ENCODE measurements around the gene AIF1L. TPM values are rescaled to one million over a fixed set of nuclear protein-coding genes. Genes with fewer than 3 reads are reported as not detected.

Gene AIF1L
- total RNA-seq, 1 experiment from 2014 or later: 23.7 TPM

GRCh38 chr9:131065599-131065998 is 30.7 kb upstream of the AIF1L start:
- DNase-seq (no peak), ATAC-seq (no peak)
- Histone ChIP-seq H3K9me3 (ENCODE audit: low read length) (no peaks in the 10 kb centered on the region), H3F3A (ENCODE audit: low read length, unreplicated experiment) (no peaks in the 10 kb centered on the region), H3K27ac (ENCODE audit: low read length) (no peak overlapping the region), H4K20me1 (ENCODE audit: low read length) (no peaks in the 10 kb centered on the region), H3K9me2 (replicated peaks; ENCODE audit: low read length) (no peaks in the 10 kb centered on the region), H3K79me2 (ENCODE audit: low read length) (no peaks in the 10 kb centered on the region), H3K9ac (ENCODE audit: low read length) (no peak overlapping the region), H3K4me3 (ENCODE audit: low read length) (no peak overlapping the region), H2AFZ (ENCODE audit: low read length) (no peak overlapping the region), H3K36me3 (ENCODE audit: low read depth, low read length) (no peaks in the 10 kb centered on the region), H3K27me3 (ENCODE audit: low read length) (no peaks in the 10 kb centered on the region), H3K4me1 (ENCODE audit: insufficient read depth, low read length) (no peaks in the 10 kb centered on the region), H3K4me2 (ENCODE audit: low read length) (no peak overlapping the region)
- BruUV-seq (replicated peaks): no TSS peak
- ChIA-PET CTCF (no interaction called here), POLR2A (ENCODE audit: unreplicated experiment) (no interaction called here)
- TF ChIP-seq CTCF (conservative IDR thresholded peaks at IDR 0.05; ENCODE audit: low read depth, low read length): no peak
- no peak for TF ChIP-seq EZH2 (IDR thresholded peaks at IDR 0.05; ENCODE audit: low read length, unreplicated experiment)
- no peak for TF ChIP-seq EZH2phosphoT487 (IDR thresholded peaks at IDR 0.05; ENCODE audit: borderline replicate concordance, low read length)
- intact Hi-C loops (cut with micrococcal nuclease): no loop called here

- no peak overlapping the region for H3K9ac ChIP-seq (ENCODE audit: low read length)
- H3K36me3 ChIP-seq (ENCODE audit: low read depth, low read length): no peaks in the 10 kb centered on the region
- no peaks in the 10 kb centered on the region for H3F3A ChIP-seq (ENCODE audit: low read length, unreplicated experiment)
- ATAC-seq: no peak
- no peak overlapping the region for H3K4me2 ChIP-seq (ENCODE audit: low read length)
- H3K9me3 ChIP-seq (ENCODE audit: low read length): no peaks in the 10 kb centered on the region
- H3K4me1 ChIP-seq (ENCODE audit: insufficient read depth, low read length): no peaks in the 10 kb centered on the region
- intact Hi-C loops (cut with micrococcal nuclease): no loop called here
- TF ChIP-seq CTCF (conservative IDR thresholded peaks at IDR 0.05; ENCODE audit: low read depth, low read length) (no peak), EZH2phosphoT487 (IDR thresholded peaks at IDR 0.05; ENCODE audit: borderline replicate concordance, low read length) (no peak), EZH2 (IDR thresholded peaks at IDR 0.05; ENCODE audit: low read length, unreplicated experiment) (no peak)
- ChIA-PET CTCF (no interaction called here), POLR2A (ENCODE audit: unreplicated experiment) (no interaction called here)
- H3K79me2 ChIP-seq (ENCODE audit: low read length): no peaks in the 10 kb centered on the region
- no TSS peak for BruUV-seq (replicated peaks)
- H2AFZ ChIP-seq (ENCODE audit: low read length): no peak overlapping the region
- H3K27ac ChIP-seq (ENCODE audit: low read length): no peak overlapping the region
- no peaks in the 10 kb centered on the region for H4K20me1 ChIP-seq (ENCODE audit: low read length)
- no peaks in the 10 kb centered on the region for H3K27me3 ChIP-seq (ENCODE audit: low read length)
- H3K4me3 ChIP-seq (ENCODE audit: low read length): no peak overlapping the region
- no peaks in the 10 kb centered on the region for H3K9me2 ChIP-seq (replicated peaks; ENCODE audit: low read length)
- no peak for DNase-seq
These were observed 28.7 kb upstream of the AIF1L start for GRCh38 chr9:131067625-131068024.

- Histone ChIP-seq H3K27me3 (ENCODE audit: low read length) (no peaks in the 10 kb centered on the region), H3K4me3 (ENCODE audit: low read length) (no peak overlapping the region), H3K79me2 (ENCODE audit: low read length) (no peaks in the 10 kb centered on the region), H3K4me2 (ENCODE audit: low read length) (no peak overlapping the region), H4K20me1 (ENCODE audit: low read length) (no peaks in the 10 kb centered on the region), H3F3A (ENCODE audit: low read length, unreplicated experiment) (no peaks in the 10 kb centered on the region), H3K4me1 (ENCODE audit: insufficient read depth, low read length) (no peaks in the 10 kb centered on the region), H3K9me2 (replicated peaks; ENCODE audit: low read length) (no peaks in the 10 kb centered on the region), H3K9me3 (ENCODE audit: low read length) (no peaks in the 10 kb centered on the region), H2AFZ (ENCODE audit: low read length) (no peak overlapping the region), H3K36me3 (ENCODE audit: low read depth, low read length) (no peaks in the 10 kb centered on the region), H3K27ac (ENCODE audit: low read length) (no peak overlapping the region), H3K9ac (ENCODE audit: low read length) (no peak overlapping the region)
- ATAC-seq: no peak
- intact Hi-C loops (cut with micrococcal nuclease): no loop called here
- BruUV-seq (replicated peaks): no TSS peak
- CTCF ChIA-PET: no interaction called here
- POLR2A ChIA-PET (ENCODE audit: unreplicated experiment): no interaction called here
- TF ChIP-seq EZH2phosphoT487 (IDR thresholded peaks at IDR 0.05; ENCODE audit: borderline replicate concordance, low read length): no peak
- no peak for TF ChIP-seq EZH2 (IDR thresholded peaks at IDR 0.05; ENCODE audit: low read length, unreplicated experiment)
- TF ChIP-seq CTCF (conservative IDR thresholded peaks at IDR 0.05; ENCODE audit: low read depth, low read length): no peak
- no peak for DNase-seq
These were observed 28.1 kb upstream of the AIF1L start for GRCh38 chr9:131068076-131068816.

Data from PC-3 (cell line).